Measurements from ENCODE around the gene SLC17A1. TPM values are rescaled to one million over a fixed set of nuclear protein-coding genes. Genes with fewer than 3 reads are reported as not detected.

SLC17A1 gene
- total RNA-seq, 1 donor, result not detected

DNA sequence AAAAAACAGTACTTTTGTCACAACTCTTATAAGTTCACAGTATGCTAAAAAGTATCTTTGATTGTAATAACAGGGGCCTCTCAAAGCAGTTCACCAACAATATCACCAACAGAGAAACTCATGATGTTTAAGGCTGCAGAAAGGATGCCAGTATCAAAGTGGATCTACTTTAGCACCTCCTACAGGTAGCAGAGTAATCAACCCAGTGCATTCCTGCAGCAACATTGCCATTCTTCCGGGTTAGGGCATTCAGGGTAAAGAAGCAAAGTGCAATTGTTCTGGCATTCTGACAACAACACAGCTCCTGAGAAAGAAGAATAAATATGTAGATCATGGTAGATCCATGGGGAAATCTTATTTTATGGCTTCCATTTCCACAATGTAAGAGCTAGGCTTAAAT, 84.9 kb downstream of the SLC17A1 start:
- Histone ChIP-seq H3K27ac (ENCODE audit: low read depth, low read length) (no peak overlapping the region), H3K4me2 (ENCODE audit: insufficient read depth, low read length) (no peak overlapping the region), H3K9me3 (ENCODE audit: low read depth, low read length) (no peaks in the 10 kb centered on the region), H3K4me3 (ENCODE audit: insufficient read depth, low read length) (no peak overlapping the region), H2AFZ (ENCODE audit: low read length) (no peak overlapping the region), H3K36me3 (ENCODE audit: insufficient read depth, low read length) (no peaks in the 10 kb centered on the region), H3K79me2 (ENCODE audit: insufficient read depth, low read length) (no peaks in the 10 kb centered on the region), H3K27me3 (ENCODE audit: insufficient read depth, low read length) (no peaks in the 10 kb centered on the region), H4K20me1 (ENCODE audit: insufficient read depth, low read length) (no peaks in the 10 kb centered on the region), H3K4me1 (ENCODE audit: insufficient read depth, low read length) (no peaks in the 10 kb centered on the region)
- DNase-seq (ENCODE audit: insufficient read length, low spot score, missing footprints), result no peak
- TF ChIP-seq, protein P1, sequence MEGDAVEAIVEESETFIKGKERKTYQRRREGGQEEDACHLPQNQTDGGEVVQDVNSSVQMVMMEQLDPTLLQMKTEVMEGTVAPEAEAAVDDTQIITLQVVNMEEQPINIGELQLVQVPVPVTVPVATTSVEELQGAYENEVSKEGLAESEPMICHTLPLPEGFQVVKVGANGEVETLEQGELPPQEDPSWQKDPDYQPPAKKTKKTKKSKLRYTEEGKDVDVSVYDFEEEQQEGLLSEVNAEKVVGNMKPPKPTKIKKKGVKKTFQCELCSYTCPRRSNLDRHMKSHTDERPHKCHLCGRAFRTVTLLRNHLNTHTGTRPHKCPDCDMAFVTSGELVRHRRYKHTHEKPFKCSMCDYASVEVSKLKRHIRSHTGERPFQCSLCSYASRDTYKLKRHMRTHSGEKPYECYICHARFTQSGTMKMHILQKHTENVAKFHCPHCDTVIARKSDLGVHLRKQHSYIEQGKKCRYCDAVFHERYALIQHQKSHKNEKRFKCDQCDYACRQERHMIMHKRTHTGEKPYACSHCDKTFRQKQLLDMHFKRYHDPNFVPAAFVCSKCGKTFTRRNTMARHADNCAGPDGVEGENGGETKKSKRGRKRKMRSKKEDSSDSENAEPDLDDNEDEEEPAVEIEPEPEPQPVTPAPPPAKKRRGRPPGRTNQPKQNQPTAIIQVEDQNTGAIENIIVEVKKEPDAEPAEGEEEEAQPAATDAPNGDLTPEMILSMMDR (IDR thresholded peaks at IDR 0.05; ENCODE audit: extremely low read depth, low read depth, low read length), result no peak

DNA sequence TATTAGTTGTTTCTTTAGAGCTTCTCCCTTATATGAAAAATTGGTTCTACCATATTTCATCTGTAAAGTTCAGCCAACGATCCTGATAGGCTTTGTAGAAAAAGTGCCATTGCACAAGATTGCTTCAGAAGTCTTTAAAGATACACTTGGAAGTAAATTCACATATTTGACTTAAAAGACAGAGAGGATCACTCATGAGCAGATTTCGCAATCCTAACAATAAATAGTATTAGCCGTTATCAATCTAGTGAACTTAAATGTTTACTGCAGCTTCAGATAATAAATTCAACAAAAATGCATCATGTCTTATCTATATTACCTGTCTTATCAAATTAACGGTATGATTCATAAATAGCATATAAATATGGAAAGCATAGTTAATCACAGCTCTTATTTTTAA, 86.0 kb downstream of the SLC17A1 start:
- Histone ChIP-seq H3K9me3 (ENCODE audit: low read depth, low read length) (no peaks in the 10 kb centered on the region), H4K20me1 (ENCODE audit: insufficient read depth, low read length) (no peaks in the 10 kb centered on the region), H3K27ac (ENCODE audit: low read depth, low read length) (no peak overlapping the region), H3K27me3 (ENCODE audit: insufficient read depth, low read length) (no peaks in the 10 kb centered on the region), H3K36me3 (ENCODE audit: insufficient read depth, low read length) (no peaks in the 10 kb centered on the region), H3K79me2 (ENCODE audit: insufficient read depth, low read length) (no peaks in the 10 kb centered on the region), H2AFZ (ENCODE audit: low read length) (no peak overlapping the region), H3K4me1 (ENCODE audit: insufficient read depth, low read length) (no peaks in the 10 kb centered on the region), H3K4me2 (ENCODE audit: insufficient read depth, low read length) (no peak overlapping the region), H3K4me3 (ENCODE audit: insufficient read depth, low read length) (no peak overlapping the region)
- TF ChIP-seq, protein P1 (IDR thresholded peaks at IDR 0.05; ENCODE audit: extremely low read depth, low read depth, low read length), result no peak
- DNase-seq (ENCODE audit: insufficient read length, low spot score, missing footprints), result no peak

DNA sequence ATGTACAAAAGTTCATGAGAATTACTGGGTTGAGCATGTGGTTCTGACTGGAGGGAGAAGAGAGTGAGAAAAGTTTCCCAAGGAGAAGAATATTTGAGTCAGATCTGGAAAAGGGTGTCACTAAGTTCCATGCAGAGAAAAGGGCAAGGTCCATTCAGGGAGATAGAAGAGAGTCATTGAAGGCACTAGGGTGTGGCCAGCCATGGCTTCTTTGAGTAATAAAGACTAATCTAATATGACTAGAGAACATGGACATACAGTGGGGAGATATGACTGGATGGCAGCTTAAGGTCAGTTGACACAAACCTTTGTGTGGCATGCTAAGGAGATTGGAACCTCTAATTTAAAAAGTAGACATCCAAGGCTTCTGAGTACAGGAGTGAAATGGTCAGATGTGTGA, 88.0 kb downstream of the SLC17A1 start:
- no peak overlapping the region for H3K4me3 ChIP-seq (ENCODE audit: insufficient read depth, low read length)
- DNase-seq (ENCODE audit: insufficient read length, low spot score, missing footprints), result no peak
- no peaks in the 10 kb centered on the region for H4K20me1 ChIP-seq (ENCODE audit: insufficient read depth, low read length)
- no peaks in the 10 kb centered on the region for H3K27me3 ChIP-seq (ENCODE audit: insufficient read depth, low read length)
- no peaks in the 10 kb centered on the region for H3K9me3 ChIP-seq (ENCODE audit: low read depth, low read length)
- H2AFZ ChIP-seq (ENCODE audit: low read length), result no peak overlapping the region
- TF ChIP-seq, protein P1 (IDR thresholded peaks at IDR 0.05; ENCODE audit: extremely low read depth, low read depth, low read length), result no peak
- no peaks in the 10 kb centered on the region for H3K4me1 ChIP-seq (ENCODE audit: insufficient read depth, low read length)
- no peaks in the 10 kb centered on the region for H3K36me3 ChIP-seq (ENCODE audit: insufficient read depth, low read length)
- no peak overlapping the region for H3K27ac ChIP-seq (ENCODE audit: low read depth, low read length)
- no peaks in the 10 kb centered on the region for H3K79me2 ChIP-seq (ENCODE audit: insufficient read depth, low read length)
- H3K4me2 ChIP-seq (ENCODE audit: insufficient read depth, low read length), result no peak overlapping the region

DNA sequence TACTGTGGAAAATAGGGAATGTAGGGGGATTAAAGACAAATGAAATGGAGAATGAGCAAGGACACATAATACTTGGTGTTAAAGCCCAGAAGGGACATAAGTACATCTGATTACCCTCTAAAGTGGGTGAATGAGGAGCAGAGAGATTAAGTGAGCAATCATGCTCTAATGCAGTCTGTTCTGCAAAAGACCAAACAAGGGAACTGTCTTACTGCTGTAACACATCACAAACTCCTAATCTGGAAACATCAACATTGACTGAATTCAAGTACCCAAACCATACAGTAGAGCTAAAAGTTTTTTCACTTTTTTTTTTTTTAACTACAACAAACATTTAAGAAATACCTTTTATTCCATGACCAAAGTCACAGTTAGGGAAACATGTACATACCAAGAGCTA, 96.6 kb downstream of the SLC17A1 start:
- TF ChIP-seq, protein P1 (IDR thresholded peaks at IDR 0.05; ENCODE audit: extremely low read depth, low read depth, low read length), result no peak
- no peak overlapping the region for H2AFZ ChIP-seq (ENCODE audit: low read length)
- H4K20me1 ChIP-seq (ENCODE audit: insufficient read depth, low read length), result no peaks in the 10 kb centered on the region
- no peaks in the 10 kb centered on the region for H3K79me2 ChIP-seq (ENCODE audit: insufficient read depth, low read length)
- H3K36me3 ChIP-seq (ENCODE audit: insufficient read depth, low read length), result no peaks in the 10 kb centered on the region
- H3K9me3 ChIP-seq (ENCODE audit: low read depth, low read length), result no peaks in the 10 kb centered on the region
- DNase-seq (ENCODE audit: insufficient read length, low spot score, missing footprints), result no peak
- no peaks in the 10 kb centered on the region for H3K27me3 ChIP-seq (ENCODE audit: insufficient read depth, low read length)
- no peaks in the 10 kb centered on the region for H3K4me1 ChIP-seq (ENCODE audit: insufficient read depth, low read length)
- H3K4me2 ChIP-seq (ENCODE audit: insufficient read depth, low read length), result no peak overlapping the region
- no peak overlapping the region for H3K27ac ChIP-seq (ENCODE audit: low read depth, low read length)
- H3K4me3 ChIP-seq (ENCODE audit: insufficient read depth, low read length), result no peak overlapping the region

Other genes starting within 250 kb of the SLC17A1 start
- gene SCGN, start 179.8 kb downstream of the SLC17A1 start, total RNA-seq, result not detected in 2 replicates
- not detected in 2 replicates for gene SLC17A4, start 77.3 kb downstream of the SLC17A1 start, total RNA-seq
- gene SLC17A3, start 42.2 kb upstream of the SLC17A1 start, total RNA-seq, result not detected in 2 replicates
- not detected in 2 replicates for gene SLC17A2, start 98.6 kb upstream of the SLC17A1 start, total RNA-seq
- 13.0 and 13.3 TPM in 2 replicates for gene TRIM38, start 130.8 kb upstream of the SLC17A1 start, total RNA-seq